ENCODE results near the gene PLEKHA3.
A peak's percentile ranks its signal among the peaks of the same experiment; 100 is the strongest.
"Not testable (repeated sequence)": the region's sequence is repeated elsewhere in the genome, so short reads cannot be mapped to it uniquely, and the experiment has no call there.

Gene PLEKHA3

DNA sequence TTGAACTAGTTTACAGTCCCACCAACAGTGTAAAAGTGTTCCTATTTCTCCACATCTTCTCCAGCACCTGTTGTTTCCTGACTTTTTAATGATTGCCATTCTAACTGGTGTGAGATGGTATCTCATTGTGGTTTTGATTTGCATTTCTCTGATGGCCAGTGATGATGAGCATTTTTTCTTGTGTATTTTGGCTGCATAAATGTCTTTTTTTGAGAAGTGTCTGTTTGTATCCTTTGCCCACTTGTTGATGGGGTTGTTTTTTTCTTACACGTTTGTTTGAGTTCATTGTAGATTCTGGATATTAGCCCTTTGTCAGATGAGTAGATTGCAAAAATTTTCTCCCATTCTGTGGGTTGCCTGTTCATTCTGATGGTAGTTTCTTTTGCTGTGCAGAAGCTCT is 45.2 kb downstream of the PLEKHA3 start:
- DNase-seq = not testable (repeated sequence)

DNA sequence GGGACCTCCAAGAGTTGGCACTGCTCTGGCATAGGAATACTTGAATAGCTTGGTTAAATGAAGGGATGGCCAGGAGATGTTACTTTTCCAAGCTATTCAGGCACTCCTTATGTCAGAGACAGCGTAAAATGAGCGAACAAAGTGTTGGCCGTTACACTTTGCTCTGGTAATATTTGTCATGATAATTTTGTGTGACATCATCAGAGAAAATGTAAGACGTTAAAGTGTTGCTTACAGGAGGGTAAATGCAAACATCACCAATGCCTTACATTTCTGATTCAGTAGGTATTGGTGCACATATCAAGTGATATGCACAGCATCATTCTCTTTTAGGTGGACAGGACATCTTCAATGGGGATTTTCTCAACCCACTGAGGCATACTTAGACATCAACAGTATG is 46.0 kb downstream of the PLEKHA3 start:
- DNase-seq = no peak

DNA sequence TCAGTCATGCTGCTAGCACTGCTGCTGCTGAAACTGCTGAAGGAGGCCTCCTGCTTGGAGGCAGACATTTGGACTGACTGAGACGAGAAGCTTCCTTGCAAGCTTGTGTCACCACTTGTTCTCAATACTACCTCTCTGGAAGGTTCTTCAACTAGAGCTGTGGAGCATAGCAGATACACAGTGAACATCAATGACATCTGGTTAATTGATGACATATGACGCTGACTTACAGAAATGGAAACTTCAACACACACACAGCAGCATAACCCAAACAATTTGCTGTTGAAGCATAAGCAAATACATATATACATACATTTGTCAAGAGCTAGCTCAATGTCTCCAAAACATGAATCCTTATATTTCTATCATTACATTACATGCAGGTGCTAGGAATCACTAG is 47.3 kb downstream of the PLEKHA3 start:
- DNase-seq = no peak

DNA sequence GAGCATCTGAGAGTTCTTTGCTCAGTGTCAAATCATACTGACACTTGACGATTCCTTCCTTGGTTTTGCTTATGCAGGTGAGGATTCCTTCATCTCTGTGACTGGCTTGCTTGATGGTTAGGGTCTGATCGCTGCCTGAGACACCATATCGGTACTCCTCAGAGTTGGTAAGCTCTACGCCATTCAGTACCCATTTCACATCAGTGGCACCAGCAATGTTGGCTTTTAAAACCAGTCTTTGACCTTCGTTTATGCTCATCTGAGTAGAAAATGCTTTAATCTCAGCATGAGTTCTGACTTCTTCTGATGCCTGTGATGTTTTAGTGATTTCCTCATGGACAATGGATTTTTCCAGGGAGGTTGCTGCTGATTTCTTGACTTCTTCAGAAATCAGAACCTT is 48.4 kb downstream of the PLEKHA3 start:
- DNase-seq = no peak

DNA sequence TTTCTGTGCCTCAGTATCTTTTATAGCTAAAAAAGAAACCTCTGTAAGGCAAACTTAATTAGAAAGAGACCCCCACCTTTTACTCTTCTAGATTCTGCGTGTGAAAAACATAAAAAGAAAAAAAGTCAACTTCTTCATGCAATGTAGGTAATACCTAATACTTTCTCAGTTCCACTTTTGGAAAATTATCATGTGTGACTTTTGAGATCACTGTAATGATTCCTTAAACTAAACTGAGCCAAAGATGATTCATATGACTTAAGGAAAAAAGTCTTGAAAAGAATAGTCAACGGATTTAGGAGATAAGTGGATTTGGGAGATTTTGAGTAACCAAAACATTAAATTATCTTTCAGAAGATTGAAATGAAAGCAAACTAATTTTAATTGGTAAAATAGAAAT is 48.9 kb downstream of the PLEKHA3 start:
- no peak for DNase-seq

- DNase-seq = peak; percentile 66 to 70
These were observed 49.9 kb downstream of the PLEKHA3 start for GRCh38 chr2:178530131-178530530.

DNA sequence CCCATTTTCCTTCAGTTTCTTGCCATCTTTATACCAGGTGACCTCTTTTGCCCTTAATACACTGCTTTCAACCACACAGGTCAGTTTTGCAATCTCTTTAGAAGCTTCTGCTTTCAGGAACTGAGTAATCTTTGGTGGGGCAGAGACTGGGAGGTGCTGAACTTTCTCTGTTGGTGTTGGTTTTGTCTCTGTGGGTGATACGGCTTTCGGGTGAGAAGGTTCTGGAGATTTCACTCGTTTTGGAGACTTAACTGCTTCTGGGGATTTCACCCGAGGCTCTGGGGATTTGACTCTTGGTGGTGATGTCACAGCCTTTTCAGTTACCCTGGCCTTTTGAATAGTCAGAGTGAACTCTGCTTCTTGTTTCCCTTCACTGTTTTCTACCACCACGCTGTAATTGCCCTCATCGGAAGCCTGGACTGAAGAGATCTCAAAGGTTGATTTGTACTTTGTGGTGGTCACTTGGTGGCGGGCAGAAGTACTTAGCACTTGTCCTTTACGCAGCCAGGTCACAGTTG is 50.4 kb downstream of the PLEKHA3 start:
- peak; percentile 80 to 90 for DNase-seq

DNA sequence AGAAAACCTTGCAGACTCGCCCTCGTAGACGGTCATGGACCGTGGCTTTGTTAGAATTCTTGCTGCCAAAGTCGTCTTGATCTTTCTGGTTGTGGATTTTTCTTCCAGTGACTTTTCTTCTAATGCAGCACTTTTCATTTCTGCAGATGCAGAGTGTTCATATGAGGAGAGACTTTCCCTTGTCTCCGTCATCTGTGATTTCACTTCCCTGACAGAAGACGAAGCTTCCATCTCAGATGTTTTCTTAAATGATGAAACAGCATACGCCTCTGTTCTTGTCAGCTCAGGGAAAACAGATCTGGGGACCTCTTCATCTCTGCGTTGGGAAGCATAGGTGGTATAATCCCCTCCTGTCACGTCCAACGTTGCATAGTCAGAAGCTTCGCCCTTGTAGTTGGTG is 50.9 kb downstream of the PLEKHA3 start:
- DNase-seq = peak; percentile 43 to 66

GRCh38 chr2:178536037-178536436 is 55.8 kb downstream of the PLEKHA3 start:
- DNase-seq = no peak

- DNase-seq = no peak
These were observed 61.9 kb downstream of the PLEKHA3 start for GRCh38 chr2:178542161-178542560.

DNA sequence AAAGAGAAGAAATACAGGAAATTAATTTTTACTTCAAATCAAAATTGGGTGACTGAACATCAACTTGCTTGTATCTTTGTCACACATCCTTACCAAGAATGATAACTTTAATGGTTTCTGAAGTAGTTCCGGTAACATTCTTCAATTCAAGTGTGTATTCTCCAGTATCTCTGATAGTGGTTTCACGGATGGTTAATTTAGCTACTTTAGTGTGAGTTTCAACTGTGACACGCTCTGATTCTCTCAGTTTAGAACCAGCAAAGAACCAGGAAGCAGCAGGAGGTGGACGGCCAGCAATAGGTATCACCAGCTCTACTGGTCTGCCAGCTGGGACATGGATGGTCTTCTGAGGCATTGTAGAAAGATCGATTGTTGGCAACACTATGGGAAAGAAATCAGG is 62.3 kb downstream of the PLEKHA3 start:
- DNase-seq = no peak

- DNase-seq = no peak
These were observed 70.1 kb downstream of the PLEKHA3 start for GRCh38 chr2:178550352-178550751.

DNA sequence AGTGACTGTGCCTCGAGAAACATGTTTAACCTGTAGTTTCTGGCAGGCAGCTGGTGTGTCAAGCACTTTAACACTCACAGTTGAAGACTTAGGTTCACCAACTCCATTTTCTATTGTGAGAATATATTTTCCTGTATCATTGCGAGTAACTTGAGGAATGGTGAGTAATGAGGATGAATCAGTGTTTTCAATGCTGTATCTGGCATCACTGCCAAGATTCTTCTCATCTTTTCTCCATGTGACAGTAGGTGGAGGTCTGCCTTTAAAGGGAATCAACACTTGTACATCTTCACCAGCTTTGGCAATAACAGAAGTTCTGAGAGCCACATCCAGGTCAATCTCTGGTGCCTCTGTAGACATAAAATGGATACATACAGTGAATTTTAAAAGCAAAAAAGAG is 72.8 kb downstream of the PLEKHA3 start:
- no peak for DNase-seq

All from inflammatory macrophage treated with lipopolysaccharide for 1 hour (primary cell).